GM12864 (cell line): Measurements from ENCODE around the gene NECTIN1.

ENCODE experiments used
- DNase-seq: peaks from one replicate; pipeline ENCODE4 v3.0.0-alpha.2; 2011; ENCODE audit warnings: low read depth
- H3K4me3 ChIP-seq: 2 replicates; pipeline ENCODE4 v1.5.1; 2011; ENCODE audit warnings: mild to moderate bottlenecking, low read depth, low read length, control low read depth
- TF ChIP-seq, protein P1 (sequence below): IDR thresholded peaks from 2 replicates; pipeline ENCODE4 v1.5.1; 2011; ENCODE audit warnings: low read depth, mild to moderate bottlenecking, moderate library complexity, low read length, control low read depth, inconsistent platforms; ENCODE audit errors: missing control alignments

The NECTIN1 gene

DNA sequence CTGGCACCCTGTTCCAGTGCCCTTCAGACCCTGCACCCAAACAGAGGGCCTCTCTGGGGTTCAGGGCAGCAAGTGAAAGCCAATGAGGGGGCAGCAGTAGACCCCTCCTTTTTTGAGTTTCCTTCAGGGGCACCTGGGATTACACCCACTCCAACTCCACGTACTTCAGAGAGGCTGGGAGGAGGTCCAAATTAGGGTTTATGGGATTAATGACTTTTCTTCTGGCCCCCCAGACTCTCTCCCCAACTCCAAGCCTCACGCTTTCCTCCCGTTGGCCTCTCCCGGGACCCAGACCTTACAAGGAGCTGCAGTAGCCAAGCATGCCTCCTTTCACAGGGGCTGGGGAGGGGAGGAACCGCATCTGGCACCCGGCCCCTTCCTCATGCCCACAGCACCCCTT, 101.7 kb downstream of the NECTIN1 start:
- no peak for DNase-seq
- no peak overlapping the region for H3K4me3 ChIP-seq
- TF ChIP-seq, protein P1, sequence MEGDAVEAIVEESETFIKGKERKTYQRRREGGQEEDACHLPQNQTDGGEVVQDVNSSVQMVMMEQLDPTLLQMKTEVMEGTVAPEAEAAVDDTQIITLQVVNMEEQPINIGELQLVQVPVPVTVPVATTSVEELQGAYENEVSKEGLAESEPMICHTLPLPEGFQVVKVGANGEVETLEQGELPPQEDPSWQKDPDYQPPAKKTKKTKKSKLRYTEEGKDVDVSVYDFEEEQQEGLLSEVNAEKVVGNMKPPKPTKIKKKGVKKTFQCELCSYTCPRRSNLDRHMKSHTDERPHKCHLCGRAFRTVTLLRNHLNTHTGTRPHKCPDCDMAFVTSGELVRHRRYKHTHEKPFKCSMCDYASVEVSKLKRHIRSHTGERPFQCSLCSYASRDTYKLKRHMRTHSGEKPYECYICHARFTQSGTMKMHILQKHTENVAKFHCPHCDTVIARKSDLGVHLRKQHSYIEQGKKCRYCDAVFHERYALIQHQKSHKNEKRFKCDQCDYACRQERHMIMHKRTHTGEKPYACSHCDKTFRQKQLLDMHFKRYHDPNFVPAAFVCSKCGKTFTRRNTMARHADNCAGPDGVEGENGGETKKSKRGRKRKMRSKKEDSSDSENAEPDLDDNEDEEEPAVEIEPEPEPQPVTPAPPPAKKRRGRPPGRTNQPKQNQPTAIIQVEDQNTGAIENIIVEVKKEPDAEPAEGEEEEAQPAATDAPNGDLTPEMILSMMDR = no peak

DNA sequence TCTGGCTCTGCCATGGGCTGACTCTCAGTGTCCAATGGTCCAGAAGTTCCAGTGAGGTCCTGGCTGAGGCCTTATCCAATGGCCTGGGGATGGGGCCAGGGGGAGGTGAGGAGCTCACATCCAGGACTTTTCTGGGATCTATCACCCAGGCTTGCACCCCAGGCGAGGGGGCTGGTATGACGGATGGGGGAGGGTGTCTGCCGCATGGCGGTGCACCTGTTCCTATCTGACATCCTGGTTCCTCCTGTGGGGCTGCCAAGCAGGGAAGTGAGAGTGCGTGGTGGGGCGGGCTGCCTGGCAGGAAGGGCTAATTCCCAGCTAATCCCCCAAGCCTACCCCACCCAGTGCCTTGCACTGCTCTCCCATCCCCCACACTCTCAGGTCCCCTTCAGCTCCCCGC, 102.1 kb downstream of the NECTIN1 start:
- TF ChIP-seq, protein P1 = no peak
- H3K4me3 ChIP-seq = no peak overlapping the region
- DNase-seq = no peak

DNA sequence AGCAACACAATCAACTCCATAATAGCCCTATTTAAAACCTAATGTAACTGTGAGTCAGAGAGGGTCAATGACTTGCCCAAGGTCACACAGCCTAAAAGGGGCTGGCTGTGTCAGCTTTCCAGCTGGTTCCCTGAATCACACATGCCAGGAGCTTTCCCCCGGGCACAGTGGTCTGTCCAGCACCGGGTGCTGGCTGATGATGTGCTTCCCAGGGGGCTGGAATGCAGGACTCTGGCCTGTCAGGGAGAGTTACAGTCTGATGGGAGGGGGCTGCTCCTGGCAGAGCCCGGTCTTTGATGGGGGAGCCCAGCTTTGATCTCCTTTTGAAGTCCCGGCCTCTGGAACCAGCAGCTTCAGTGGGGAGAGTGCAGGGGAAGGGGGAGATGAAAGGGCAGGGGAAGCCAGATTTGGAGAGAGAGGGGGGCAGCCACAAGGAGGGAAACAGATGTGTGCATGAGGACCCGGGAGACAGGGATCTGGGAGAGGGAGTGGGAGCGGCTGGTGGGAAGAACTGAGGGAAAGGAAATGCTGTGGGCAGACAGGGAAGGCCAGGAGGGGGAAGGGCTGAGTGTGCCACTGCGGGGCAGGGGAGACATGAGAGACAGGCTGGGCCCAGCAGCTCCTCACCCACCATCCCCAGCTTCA, 102.7 kb downstream of the NECTIN1 start:
- DNase-seq = no peak
- TF ChIP-seq, protein P1 = no peak

DNA sequence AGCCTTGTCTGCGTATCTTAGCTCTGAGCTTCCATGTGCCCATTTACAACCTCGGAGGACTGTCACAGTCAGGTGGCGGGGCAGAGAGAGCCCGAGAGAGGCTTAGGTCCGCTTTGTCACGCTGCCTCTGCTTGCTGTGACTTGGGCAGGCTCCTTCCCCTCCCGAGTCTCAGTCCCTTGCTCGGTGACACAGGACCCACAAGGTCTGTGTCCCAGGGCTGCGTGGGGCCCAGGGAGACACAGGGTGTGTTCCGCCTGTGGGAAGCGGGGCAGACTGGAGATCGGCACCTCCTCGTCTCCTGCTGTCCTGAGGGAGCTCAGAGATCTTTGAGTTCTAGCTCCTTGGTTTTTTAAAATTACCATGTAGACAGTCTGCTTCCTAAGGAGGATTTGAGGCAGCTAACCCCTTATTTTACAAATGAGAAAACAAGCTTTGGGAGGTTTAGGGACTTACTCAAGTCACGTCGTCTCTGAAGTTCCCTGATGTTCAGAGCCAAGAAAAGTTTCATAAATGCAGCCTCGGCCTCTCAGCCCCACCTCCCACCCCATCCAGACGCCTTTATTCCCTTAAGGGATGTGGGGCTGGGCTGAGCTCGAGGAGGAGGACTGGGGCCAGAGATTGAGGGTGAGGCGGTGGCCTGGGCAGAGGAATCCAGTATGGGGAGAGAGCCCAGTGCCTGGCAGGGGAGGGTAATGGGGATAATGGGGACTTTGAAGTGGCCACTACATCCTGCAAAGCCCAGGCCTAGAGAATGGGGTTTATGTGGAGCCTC, 103.6 kb downstream of the NECTIN1 start:
- H3K4me3 ChIP-seq = no peak overlapping the region
- TF ChIP-seq, protein P1 = no peak
- DNase-seq = no peak

More for the DNA sequence above, 102.7 kb downstream of the NECTIN1 start:
- no peak overlapping the region for H3K4me3 ChIP-seq

DNA sequence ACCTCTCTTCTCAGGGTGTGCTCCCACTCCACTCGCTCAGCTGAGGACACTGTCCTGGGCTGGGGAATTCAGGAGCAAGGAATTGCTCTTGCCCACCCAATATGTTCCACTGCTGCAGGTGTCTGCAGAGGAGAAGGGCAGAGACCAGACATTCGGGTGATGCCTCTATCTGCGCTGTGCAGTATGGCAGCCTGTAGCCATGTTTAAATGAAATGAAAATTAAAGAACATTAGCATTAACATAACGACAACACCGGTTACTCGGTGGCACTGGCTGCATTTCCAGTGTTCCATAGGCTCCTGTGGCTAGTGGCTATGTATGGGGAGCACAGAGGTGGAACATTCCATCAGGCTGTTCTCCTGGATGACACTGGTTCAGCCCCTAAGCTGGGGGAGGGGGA, 104.4 kb downstream of the NECTIN1 start:
- H3K4me3 ChIP-seq = no peak overlapping the region
- no peak for DNase-seq
- TF ChIP-seq, protein P1 = no peak

DNA sequence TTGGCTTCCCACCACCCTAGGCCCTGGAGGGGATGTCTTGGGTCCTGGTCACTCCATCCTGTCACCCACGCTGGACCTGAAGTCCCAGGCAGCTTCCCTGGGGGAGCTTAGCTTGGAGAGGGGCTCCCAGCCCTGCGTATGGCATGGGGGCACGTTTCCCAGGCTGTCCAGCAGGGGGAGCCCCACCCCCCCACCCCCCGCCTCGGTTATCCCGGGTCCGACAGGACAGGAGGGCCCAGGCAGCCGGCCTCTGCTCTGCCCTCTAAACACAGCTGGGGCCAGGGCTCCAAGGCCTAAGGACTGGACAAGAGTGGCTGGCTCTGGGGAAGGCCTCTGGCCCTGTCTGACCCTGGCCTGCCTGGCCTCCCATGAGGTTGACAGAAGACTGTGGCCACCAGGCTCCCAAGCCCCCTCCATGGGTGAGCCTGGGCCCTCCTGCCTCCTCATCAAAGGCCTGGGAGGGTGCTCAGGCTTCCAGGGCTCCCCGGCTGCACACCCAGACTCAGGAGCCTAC, 104.8 kb downstream of the NECTIN1 start:
- H3K4me3 ChIP-seq = no peak overlapping the region
- TF ChIP-seq, protein P1 = peak; percentile 61
- DNase-seq = no peak
